HG03039 (cell line): ENCODE data around the gene GDF11.

Source experiments
- ATAC-seq: cut with Tn5 transposase; IDR thresholded peaks from one replicate; pipeline ENCODE4 v1.9.1; 2021; ENCODE audit warnings: mild to moderate bottlenecking, moderate library complexity; ENCODE audit not compliant: unreplicated experiment

Gene GDF11

DNA sequence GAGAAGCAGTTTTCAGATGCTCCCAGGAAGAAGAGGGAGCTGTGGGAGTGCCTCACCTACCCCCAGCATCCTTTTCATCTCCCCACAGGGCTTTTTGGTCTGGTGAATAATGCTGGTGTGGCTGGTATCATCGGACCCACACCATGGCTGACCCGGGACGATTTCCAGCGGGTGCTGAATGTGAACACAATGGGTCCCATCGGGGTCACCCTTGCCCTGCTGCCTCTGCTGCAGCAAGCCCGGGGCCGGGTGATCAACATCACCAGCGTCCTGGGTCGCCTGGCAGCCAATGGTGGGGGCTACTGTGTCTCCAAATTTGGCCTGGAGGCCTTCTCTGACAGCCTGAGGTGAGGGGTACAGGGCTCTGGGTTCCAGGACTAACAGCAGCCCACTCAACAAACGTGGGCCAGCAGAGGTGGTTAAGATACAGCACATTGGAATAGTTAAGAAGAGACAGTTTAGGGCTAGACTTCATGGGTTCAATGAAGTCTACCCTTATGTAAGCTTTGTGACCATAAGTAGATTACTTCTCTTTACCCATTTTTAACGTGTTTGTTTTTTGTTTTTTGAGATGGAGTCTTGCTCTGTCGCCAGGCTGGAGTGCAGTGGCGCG lies 21.2 kb upstream of the GDF11 start:
- no peak for ATAC-seq

DNA sequence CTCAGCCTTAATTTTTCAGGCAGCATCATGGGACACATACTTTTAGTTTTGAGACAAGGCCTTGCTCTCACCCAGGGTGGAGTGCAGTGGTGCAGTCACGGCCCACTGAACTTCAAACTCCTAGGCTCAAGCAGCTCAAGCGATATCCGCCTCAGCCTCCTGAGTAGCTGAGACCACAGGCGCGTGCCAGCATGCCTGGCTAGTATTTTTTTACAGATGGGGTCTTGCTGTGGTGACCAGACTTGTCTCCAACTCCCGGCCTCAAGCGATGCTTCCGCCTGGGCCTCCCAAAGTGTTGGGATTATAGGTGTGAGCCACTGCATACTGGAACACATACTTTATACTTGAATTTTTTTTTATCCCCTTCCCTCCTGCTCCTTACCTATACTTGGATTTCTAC lies 20.0 kb upstream of the GDF11 start:
- ATAC-seq, result no peak

DNA sequence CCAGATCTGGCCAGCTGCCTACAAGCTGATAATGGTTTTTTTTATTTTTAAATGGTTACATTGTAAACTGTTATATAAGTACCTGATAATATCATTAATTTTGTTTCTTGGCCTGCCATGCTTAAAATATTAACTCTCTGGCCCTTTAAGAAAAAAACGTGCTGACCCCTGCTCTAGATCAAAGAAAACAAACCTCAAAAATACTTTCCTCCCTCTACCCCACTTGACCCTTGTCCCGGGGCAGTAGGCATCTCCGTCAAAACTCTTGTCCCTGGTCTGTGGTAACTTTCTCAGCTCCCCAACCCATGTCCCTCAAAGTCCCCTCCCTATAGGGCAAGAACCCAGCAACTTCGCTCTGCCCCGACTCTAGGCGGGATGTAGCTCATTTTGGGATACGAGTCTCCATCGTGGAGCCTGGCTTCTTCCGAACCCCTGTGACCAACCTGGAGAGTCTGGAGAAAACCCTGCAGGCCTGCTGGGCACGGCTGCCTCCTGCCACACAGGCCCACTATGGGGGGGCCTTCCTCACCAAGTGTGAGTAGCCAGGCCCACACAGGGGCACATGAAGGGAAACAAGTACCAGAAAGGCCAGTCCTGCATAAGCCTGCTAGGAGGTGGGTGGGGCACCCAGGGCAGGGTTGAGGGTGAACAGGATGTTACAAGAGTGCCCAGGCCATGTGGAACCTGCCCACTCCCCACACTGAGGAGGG lies 19.3 kb upstream of the GDF11 start:
- ATAC-seq, result no peak

DNA sequence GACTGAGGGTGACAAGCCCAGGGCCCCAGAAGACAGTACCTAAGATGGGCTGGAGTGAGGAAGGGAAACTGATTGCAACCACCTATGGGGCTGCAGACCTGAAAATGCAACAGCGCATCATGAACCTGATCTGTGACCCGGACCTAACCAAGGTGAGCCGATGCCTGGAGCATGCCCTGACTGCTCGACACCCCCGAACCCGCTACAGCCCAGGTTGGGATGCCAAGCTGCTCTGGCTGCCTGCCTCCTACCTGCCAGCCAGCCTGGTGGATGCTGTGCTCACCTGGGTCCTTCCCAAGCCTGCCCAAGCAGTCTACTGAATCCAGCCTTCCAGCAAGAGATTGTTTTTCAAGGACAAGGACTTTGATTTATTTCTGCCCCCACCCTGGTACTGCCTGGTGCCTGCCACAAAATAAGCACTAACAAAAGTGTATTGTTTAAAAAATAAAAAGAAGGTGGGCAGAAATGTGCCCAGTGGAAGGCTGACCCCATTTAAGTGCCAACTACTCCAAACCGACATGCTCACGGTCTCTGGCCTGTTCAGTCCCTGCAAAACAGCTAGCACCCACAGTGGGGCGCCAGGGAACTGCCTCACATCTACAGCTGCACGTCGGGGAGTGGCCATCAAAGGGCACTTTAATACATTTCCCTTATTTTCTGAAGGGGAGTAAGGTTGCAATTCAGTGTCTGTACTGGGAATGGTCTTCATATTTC lies 18.5 kb upstream of the GDF11 start:
- no peak for ATAC-seq

DNA sequence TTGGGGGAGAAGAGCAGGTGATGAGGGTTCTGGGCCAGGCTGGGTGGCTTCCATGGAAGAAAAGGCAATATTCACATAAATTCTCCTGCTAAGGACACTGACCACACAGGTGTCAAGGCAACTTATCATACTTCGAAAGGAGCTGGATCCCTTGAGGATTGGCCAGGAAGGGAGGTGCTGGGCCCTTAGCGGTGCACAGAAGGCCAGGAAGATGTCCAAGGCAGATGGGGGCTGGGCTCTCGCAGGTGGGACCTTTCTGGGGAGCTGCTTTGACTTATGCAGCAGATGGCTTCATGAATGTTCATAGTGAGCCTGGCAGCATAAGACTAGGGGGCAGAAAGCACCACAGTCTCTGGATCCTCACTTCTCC lies 18.0 kb upstream of the GDF11 start:
- ATAC-seq, result no peak

DNA sequence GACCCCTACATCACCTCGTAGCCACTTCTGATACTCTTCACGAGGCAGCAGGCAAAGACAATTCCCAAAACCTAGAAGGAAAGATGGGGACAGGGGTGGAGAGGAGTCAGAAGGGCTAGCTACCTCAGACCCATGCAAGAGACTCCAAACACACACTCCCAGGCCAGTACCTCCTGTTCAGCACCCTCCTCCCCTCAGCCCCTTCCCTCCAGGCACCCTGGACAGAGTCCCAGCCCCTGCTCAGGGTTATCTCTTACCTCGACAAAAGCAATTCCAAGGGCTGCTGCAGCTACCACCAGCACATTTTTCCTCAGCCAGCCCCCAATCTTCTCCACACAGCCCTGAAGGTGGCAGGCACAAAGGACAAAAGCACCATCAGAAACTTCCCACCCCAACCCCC lies 17.4 kb upstream of the GDF11 start:
- ATAC-seq, result no peak

DNA sequence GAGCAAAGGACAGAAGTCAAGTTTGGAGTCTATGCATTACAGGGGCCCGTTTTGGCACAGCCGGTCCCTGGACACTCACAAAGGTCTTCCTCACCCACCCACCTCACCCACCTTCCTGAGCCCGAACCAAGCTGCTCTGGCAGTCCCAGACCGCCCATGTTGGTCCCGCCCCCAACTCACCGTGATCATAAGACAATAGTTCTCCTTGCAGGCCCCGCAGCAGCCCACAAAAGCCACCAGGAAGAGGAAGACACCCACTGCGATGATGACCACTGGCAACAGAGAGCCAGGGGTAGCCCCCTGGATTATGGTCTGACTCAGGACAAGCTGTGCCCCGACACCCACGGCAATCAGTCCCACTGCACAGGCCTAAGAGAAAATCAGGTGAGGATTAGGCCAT lies 16.0 kb upstream of the GDF11 start:
- no peak for ATAC-seq

DNA sequence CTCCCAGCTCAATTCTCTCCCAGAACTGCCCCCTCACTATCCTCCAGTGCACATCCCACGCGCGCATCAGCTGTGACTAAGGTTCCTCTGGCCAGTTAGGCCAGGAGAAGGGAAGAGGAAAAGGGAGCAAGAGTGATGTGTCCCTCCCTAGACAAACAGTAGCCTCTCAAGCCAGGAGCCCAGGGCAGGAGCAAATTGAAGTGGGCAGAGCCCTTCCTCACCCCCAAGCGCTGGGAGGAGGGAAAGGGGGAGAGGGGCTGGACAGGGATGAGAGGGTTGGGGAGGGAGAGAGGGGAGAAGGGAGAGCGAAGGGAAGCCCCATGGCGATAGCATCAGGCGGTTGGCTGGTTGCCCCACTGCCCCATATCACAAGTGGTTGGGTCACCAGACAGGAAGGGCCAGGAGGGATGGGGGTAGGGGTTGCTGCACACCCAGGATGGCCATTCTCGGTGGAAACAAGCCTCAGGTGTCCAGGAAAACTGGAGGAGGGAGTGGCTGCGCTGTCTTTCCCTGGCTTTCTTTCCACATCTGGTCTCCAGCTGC lies 15.2 kb upstream of the GDF11 start:
- no peak for ATAC-seq

DNA sequence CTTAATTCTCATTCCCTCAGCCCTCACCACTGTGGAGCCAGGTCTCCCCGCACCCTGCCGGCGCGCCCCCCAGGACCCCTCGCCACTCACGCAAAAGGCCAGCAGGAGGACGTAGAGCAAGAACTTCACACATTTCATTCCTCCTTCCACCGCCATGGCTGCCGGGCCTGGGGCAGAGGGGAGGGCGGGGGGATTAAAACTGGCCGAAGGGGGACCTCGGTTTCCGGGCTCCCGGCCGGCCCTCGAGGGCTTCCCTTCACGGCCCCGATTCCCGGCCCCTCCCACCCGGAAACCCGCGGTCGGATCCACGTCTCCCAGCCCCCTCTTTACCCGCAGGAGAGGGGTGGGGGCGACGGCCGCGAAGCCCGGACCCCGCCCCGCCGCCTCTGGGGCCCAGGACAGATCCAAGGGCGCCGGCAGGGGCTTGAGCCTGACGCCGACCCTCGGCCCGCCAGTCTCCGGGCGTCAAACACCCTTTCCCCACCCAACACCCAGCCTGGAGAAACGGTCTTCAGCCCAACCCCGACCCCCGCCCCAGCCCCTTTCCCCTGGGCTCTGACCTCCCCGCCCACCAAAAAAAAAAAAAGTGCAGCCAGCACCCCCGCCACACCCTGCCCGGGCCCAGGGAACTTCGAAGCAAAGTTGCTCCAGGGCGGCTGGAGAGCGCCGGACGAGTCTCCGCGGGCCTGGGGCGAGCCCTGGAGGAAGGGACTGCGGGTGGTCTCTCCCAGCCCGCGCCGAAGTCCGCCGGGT lies 14.6 kb upstream of the GDF11 start:
- no peak for ATAC-seq

DNA sequence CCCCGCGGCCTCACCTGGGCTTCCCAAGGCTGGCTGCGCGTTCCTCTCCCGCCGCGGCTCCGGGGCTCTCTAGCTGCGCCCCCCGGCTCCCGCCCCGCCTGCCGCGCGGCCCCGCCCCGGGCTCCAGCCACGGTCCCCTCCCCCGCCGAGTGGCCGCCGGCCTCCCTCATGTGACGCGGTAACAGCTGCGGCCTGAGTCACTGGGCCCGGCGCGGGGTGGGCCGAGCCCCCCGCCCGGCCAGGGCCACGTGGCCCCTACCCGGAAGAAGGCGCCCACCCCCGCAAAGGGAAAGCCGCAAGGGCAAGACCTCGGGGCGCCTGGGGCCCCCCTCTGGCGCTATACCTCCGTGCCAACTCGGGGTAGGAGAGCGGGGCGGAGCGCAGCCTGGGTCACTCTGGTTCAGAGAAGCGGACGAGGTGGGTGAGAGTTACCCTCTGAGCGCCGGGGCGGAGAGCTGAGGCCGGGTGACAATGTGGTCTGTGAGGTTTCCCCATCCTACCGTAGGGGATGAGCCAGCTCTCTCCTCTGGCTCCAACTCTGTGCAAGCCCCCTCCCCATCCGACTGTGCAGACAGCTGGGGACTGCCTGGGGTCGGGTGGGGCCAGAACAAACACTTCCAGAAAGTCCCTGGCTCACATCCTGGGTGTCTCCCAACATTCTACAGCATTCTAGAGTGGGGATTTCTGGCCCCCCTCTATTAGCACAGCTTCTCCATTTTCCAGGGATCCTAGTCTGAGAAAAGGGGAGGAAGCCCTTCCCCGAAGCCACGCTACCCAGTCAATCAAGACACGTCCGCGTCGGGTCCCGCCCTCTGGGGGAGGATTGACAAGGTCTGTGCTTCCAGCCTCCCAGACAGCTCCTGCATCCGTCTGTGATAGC lies 13.7 kb upstream of the GDF11 start, which contains the start of gene CD63:
Gene CD63 (minus strand): TSS at position 71 of the 880 bp plus-strand sequence. CDS start 668 bp downstream, outside the sequence.
- peak; percentile 69 for ATAC-seq

DNA sequence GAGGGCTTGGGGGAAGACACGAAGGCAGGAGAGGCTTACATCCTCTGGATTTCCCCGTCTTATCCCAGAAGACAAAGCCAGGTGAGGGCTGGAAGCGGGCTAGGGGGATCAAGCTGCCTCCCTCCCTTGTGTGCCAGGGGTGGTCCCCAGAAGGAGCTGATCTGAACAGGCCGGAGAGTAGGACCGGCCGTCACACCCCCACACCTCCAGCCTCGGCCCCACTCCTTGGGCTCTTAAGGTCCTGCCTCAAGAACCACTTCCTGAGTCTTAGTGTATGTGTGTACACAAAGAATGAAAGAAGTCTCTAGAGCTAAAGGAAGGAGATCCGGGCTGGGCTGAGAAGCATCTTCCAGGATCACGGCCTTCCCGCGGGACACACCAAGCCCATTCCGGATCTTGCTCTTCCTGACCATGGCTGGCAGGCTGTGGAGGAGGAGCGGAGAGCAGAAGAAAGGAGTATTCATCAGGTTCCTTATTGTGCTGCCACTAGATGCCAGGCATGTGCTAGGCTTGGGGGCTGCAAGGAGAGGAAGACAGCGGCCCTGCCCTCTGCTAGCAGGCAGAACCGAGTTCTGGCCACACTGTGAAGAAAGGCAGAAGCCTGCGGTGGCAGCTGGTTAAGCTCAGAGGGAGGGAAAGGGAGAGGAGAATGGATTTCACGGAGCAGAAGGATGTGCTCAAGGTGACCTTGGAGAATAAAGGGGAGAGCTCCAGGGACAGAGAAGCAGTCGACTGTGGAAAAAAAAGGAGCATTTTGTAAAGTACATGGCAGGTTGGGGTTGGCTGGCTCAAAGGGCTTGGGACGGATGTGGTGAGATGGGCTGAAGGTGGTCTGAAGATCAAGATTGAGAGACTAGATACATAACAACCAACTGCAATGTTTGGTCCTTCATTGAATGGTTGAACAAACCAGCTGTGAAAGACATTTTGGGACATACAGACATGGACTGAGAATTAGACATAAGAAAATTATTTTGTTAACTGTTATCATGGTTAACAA lies 12.8 kb upstream of the GDF11 start:
- ATAC-seq, result peak; percentile 31

DNA sequence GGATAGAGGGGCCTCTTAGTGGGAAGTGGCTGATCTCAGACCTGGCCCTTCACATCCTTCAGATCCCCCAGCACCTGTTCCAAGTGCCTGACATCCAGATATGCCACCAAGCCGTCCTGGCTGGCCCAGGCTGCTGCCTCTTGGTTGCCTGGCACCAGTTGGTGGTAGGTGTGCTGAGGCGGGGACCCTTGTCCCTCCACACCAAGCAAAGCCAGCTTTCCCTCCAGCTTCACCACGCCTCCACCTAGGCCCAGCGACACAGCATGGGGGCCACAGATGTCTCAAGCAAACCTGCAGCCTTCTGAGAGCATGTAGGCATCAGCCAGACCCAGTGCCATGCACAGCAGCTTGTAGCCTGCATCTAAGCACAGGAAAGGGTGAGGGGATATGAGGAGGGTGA lies 10.6 kb upstream of the GDF11 start:
- no peak for ATAC-seq

DNA sequence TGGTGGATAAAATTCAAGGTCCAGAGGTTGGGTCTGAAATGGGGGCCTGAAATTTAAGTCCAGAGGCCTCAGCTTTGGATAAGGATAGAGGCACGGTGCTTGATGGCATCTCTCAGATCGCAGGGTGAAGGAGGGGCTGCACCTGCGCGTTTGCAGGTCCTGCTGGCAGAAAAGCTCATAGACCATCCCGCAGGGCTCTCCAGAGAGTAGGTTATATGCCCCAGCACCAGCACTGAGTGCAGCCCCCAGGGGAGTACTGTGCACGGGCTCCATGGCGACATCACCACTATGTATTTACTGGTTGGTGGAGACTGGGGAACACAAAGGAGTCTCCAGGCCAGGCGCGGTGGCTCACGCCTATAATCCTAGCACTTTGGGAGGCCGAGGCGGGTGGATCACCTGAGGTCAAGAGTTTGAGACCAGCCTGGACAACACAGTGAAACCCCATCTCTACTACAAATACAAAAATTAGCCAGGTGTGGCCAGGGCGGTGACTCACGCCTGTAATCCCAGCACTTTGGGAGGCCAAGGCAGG lies 9.8 kb upstream of the GDF11 start:
- no peak for ATAC-seq

DNA sequence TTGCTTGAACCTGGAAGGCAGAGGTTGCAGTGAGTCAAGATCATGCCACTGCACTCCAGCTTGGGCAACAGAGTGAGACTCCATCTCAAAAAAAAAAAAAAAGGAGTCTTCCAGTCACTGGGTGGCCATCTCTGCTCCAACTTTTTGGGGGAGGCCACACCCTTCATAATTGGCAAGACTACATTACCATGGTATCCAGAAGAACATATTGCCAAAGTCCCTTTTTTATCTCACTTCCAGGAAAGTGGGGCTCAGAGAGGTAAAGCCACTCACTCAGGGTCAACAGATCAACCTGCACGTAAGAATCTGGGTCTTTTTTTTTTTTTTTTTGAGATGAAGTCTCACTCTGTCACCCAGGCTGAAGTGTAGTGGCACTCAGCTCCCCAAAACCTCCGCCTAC lies 9.1 kb upstream of the GDF11 start:
- ATAC-seq, result no peak

DNA sequence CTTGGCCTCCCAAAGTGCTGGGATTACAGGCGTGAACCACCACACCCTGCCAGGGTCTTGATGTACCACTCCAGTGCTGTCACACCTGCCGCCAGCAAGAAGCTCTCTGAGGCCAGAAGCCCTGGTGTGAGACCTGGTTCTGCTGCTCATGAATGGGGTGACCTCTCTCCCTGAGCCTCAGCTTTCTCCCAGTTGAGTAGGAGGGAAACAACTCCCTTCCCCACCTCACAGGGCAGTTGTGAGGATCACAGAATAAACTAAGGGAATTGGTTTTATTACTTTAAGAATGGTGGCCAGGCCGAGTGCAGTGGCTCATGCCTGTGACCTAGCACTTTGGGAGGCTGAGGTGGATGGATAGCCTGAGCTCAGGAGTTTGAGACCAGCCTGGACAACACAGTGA lies 8.3 kb upstream of the GDF11 start:
- ATAC-seq, result no peak

DNA sequence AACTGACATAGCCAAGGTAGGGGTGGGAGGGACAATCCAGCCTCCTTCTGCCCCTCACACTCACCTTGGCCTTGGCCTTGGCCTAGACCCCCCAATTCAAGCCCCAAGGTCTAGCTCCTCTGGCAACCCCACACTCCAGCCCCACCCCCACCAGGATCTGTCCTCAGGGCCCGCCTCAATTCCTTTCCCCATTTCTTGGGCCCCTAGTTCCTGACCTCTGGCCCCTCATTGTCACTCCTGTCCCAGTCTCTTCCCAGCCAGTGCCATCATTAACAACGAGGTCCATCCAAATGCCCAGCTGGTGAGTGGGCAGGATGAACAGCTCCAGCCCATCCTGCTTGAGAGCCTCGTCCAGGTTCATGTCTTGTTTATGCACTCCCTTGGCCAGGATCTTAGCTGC lies 6.8 kb upstream of the GDF11 start:
- ATAC-seq, result no peak

DNA sequence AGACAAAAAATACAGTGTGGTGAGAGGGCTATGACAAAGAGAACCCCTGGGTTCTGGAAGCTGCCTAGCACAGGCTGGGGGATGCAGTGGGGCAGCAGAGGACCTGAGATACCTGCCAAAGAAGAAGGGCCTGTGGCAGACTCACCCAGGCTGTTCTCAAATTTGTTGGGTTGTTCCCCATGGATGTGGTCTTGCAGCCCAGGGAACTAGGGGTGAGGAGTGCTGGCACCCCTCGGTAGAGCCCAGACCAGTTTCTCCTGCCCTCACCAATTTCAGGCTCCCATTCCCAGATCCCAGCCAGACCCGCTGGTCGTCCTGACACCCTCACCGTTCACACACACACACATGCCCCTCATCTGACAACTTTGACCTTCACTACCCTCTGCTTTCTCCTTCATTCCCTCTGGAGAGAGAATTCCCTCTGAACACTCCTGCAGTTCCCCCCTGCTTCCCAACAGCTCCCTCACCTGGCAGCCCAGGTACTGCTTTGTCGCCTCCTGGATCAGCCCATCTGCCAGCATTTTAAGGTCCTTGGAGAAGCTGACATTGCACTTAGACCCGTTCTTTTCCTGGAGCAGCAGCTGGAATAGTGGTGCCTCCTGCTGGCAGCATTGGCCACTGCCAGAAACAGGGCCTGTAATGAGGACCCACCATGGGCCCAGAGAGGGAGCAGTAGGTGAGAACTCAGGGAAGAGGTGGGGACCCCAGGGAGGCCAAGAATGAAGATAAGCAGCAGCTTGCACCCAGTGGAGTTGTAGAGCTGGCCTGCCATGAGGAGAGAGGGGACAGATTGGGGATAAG lies 5.9 kb upstream of the GDF11 start:
- ATAC-seq, result no peak

DNA sequence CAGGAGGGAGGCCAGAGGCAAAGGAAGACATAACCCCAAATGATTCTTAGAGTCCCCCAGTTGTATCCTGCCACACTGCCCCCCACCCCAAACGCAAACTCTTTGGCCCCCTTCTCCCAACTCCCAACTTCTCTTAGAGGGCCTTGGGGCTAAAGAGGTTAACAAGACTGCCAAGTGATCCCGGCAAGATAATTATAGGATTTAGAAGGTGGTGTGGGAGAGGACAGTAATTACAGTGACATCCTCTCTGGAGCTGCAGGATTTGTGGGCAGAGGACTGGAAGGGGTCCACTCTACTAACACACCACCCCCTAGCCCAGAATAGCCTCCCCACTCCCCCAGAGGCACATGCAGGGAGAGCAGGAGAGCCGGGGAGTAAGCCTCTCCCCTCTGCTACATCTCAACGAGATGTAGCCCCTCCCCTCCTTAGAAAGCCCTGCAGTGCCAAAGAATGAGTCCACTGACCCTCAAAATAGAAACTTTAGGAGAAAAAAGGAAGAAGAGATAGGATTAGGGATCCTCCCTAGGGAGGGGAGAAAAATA lies 5.3 kb upstream of the GDF11 start:
- ATAC-seq, result no peak
